ENCODE results near the gene PTPRR.

The PTPRR gene

DNA sequence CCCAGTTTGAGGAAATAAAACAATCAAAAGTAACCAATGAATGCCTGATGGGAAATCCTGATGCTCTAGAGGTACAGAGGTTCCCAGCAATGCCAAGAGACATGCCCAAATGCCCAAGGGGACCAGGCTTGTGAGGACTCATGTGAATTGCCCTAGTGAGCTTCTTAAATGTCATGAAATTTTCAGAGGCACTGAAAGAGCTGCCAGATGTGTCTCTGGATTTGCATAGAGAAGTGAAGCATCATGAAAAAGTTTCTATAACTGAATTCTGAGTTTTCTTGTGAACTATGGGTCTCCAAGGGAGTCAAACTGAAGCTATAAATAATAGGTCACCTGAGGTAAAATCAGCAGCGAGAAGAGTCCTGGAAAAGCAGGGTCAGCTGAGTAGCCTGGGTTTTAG is 9.9 kb downstream of the PTPRR start:
- H3K36me3 ChIP-seq (ENCODE audit: insufficient read depth, insufficient read length, low read length): no peaks in the 10 kb centered on the region
- H3K9me3 ChIP-seq (ENCODE audit: insufficient read depth, low read length): no peaks in the 10 kb centered on the region
- no peak overlapping the region for H3K4me3 ChIP-seq (ENCODE audit: insufficient read length, low read depth)
- H3K9ac ChIP-seq (ENCODE audit: insufficient read length, low read depth): no peak overlapping the region
- TF ChIP-seq YY1 (IDR thresholded peaks at IDR 0.05; ENCODE audit: insufficient read depth, insufficient read length) (no peak), ZNF274 (IDR thresholded peaks at IDR 0.05; ENCODE audit: low read depth, low read length) (no peak)
- DNase-seq (ENCODE audit: low read depth, low spot score): no peak
- H3K4me1 ChIP-seq (ENCODE audit: insufficient read depth, insufficient read length): no peaks in the 10 kb centered on the region
- H3K27me3 ChIP-seq (ENCODE audit: insufficient read depth, insufficient read length): no peaks in the 10 kb centered on the region

DNA sequence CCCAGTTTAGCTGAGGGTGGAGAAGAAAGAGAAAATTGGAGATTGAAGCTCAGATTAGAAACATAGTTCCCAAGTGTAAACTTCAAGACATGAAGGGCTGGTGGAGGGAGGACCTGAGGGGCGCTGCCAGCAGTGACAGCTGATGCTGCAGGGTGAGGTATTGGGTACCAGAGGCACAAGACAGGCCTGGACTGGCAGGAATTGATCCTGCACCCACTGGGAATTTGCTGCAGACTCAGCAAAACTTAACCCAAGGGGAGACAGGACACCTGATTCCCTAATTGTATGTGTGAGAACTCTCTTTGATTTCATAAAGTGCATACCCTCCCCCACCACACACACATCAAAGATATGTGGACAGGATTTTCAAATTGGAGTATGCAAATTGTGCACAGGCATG is 11.6 kb downstream of the PTPRR start:
- no peak overlapping the region for H3K9ac ChIP-seq (ENCODE audit: insufficient read length, low read depth)
- H3K27me3 ChIP-seq (ENCODE audit: insufficient read depth, insufficient read length): no peaks in the 10 kb centered on the region
- H3K36me3 ChIP-seq (ENCODE audit: insufficient read depth, insufficient read length, low read length): no peaks in the 10 kb centered on the region
- H3K4me3 ChIP-seq (ENCODE audit: insufficient read length, low read depth): no peak overlapping the region
- DNase-seq (ENCODE audit: low read depth, low spot score): no peak
- no peaks in the 10 kb centered on the region for H3K9me3 ChIP-seq (ENCODE audit: insufficient read depth, low read length)
- no peak for TF ChIP-seq ZNF274 (IDR thresholded peaks at IDR 0.05; ENCODE audit: low read depth, low read length)
- TF ChIP-seq SUZ12 (IDR thresholded peaks at IDR 0.05; ENCODE audit: extremely low read depth, insufficient read depth, insufficient read length): no peak
- TF ChIP-seq YY1 (IDR thresholded peaks at IDR 0.05; ENCODE audit: insufficient read depth, insufficient read length): no peak
- H3K4me1 ChIP-seq (ENCODE audit: insufficient read depth, insufficient read length): no peaks in the 10 kb centered on the region

DNA sequence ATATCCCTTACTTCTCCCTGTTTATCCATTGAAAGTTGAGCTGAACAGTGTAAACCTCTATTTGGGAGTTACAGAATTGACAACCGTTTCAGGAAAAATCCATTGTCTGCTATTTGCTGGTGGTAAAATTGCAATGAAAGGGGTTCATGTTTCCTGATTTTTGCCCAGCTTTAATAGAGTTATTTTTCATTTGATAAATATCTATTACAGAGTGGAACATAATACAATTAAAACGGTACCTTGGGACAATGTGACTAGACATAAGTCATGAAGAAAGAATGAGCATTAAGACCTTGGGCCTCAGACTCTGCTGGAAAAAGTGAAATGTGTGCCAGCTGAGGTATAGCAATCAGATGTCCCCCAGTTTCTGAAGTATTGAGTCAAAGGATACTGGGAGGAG is 13.1 kb downstream of the PTPRR start:
- Histone ChIP-seq H3K36me3 (ENCODE audit: insufficient read depth, insufficient read length, low read length) (no peaks in the 10 kb centered on the region), H3K4me3 (ENCODE audit: insufficient read length, low read depth) (no peak overlapping the region), H3K9me3 (ENCODE audit: insufficient read depth, low read length) (no peaks in the 10 kb centered on the region), H3K4me1 (ENCODE audit: insufficient read depth, insufficient read length) (no peaks in the 10 kb centered on the region), H3K9ac (ENCODE audit: insufficient read length, low read depth) (no peak overlapping the region), H3K27me3 (ENCODE audit: insufficient read depth, insufficient read length) (no peaks in the 10 kb centered on the region)
- no peak for DNase-seq (ENCODE audit: low read depth, low spot score)
- TF ChIP-seq ZNF274 (IDR thresholded peaks at IDR 0.05; ENCODE audit: low read depth, low read length): no peak
- no peak for TF ChIP-seq SUZ12 (IDR thresholded peaks at IDR 0.05; ENCODE audit: extremely low read depth, insufficient read depth, insufficient read length)
- no peak for TF ChIP-seq YY1 (IDR thresholded peaks at IDR 0.05; ENCODE audit: insufficient read depth, insufficient read length)

DNA sequence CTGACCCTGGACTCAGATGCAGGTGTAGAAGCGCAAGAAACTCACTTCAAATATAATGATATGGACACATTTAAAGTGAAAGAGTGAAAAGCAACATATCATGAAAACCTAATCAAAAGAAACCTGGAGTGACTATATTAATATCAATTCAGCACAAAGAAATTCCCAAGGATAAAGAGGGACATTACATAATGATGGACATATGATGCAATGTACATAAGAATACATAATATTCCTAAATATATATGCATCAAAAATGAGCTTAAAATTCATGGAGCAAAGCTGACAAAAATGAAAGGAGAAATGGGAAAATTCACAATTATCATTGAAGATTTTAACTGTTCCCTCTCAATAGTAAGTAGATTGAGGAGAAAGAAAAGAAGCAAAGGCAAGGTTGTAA is 24.6 kb downstream of the PTPRR start:
- H3K9me3 ChIP-seq (ENCODE audit: insufficient read depth, low read length): no peaks in the 10 kb centered on the region
- H3K4me1 ChIP-seq (ENCODE audit: insufficient read depth, insufficient read length): no peaks in the 10 kb centered on the region
- no peak for TF ChIP-seq SUZ12 (IDR thresholded peaks at IDR 0.05; ENCODE audit: extremely low read depth, insufficient read depth, insufficient read length)
- TF ChIP-seq YY1 (IDR thresholded peaks at IDR 0.05; ENCODE audit: insufficient read depth, insufficient read length): no peak
- no peak for TF ChIP-seq ZNF274 (IDR thresholded peaks at IDR 0.05; ENCODE audit: low read depth, low read length)
- no peaks in the 10 kb centered on the region for H3K27me3 ChIP-seq (ENCODE audit: insufficient read depth, insufficient read length)
- no peak overlapping the region for H3K4me3 ChIP-seq (ENCODE audit: insufficient read length, low read depth)
- no peak overlapping the region for H3K9ac ChIP-seq (ENCODE audit: insufficient read length, low read depth)
- H3K36me3 ChIP-seq (ENCODE audit: insufficient read depth, insufficient read length, low read length): no peaks in the 10 kb centered on the region
- no peak for DNase-seq (ENCODE audit: low read depth, low spot score)

DNA sequence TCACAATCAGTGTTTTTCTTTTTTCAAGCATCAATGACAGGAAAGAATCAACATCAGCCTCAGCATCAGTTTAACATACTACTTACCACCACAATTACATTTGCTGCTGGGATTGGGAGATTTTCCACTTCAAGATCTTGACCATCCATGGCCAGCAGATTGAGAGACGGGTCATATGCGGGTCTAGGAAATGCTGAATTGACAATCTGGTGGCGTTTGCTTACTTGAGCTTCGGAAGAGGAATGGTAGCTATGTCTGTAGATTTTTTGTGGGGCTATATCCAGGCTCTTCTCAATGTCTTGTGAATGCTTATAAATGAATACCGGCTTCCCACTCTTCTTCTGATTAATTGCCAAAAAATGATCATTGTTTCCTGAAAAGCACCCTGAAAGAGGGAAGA is 27.9 kb downstream of the PTPRR start:
- no peaks in the 10 kb centered on the region for H3K4me1 ChIP-seq (ENCODE audit: insufficient read depth, insufficient read length)
- no peak overlapping the region for H3K9ac ChIP-seq (ENCODE audit: insufficient read length, low read depth)
- no peaks in the 10 kb centered on the region for H3K27me3 ChIP-seq (ENCODE audit: insufficient read depth, insufficient read length)
- TF ChIP-seq YY1 (IDR thresholded peaks at IDR 0.05; ENCODE audit: insufficient read depth, insufficient read length): no peak
- TF ChIP-seq SUZ12 (IDR thresholded peaks at IDR 0.05; ENCODE audit: extremely low read depth, insufficient read depth, insufficient read length): no peak
- TF ChIP-seq ZNF274 (IDR thresholded peaks at IDR 0.05; ENCODE audit: low read depth, low read length): no peak
- H3K9me3 ChIP-seq (ENCODE audit: insufficient read depth, low read length): no peaks in the 10 kb centered on the region
- no peak for DNase-seq (ENCODE audit: low read depth, low spot score)
- no peak overlapping the region for H3K4me3 ChIP-seq (ENCODE audit: insufficient read length, low read depth)
- H3K36me3 ChIP-seq (ENCODE audit: insufficient read depth, insufficient read length, low read length): no peaks in the 10 kb centered on the region

DNA sequence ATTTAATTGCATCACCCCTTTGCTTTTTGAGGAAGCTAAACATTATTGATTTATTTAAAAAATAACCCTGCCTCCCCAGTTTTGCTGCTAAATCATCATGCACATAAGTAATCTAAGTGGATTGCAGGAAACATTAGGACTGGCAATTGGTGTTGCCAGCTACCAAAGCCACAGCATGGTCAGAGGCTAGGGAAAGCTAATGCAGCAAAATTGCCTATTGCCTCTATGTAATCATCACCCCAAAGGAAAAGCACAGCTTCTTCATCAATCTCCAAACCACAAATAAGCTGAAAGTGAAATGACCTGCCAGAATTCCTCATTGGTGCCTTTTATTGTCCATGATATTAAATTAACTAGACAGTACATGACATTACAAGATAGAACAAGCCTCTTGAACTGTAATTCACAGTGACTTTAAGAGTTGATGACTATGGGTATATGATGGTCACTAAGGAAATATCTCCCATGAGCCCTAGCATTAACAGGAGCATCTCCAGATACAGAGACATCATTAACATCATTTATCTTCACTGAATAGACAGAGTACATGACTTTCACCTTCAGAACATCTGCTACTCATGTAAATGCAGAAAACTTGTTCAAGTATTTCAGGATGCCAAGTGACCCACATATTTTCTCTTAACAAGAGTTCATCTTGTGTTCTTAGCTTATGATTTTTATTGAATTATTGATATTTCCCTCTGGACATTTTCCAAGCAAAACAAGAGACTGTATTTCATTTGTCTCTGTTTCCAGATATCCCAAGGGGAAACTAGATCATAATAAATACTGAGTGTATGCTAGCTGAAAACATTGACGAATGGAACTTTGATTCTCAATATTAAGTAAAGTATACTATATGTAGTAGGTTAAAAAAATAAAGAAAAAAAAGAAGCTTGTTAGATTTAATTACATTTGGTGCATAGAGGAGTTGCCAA is 29.4 kb downstream of the PTPRR start:
- no peak overlapping the region for H3K9ac ChIP-seq (ENCODE audit: insufficient read length, low read depth)
- no peak for DNase-seq (ENCODE audit: low read depth, low spot score)
- no peaks in the 10 kb centered on the region for H3K4me1 ChIP-seq (ENCODE audit: insufficient read depth, insufficient read length)
- H3K36me3 ChIP-seq (ENCODE audit: insufficient read depth, insufficient read length, low read length): no peaks in the 10 kb centered on the region
- no peaks in the 10 kb centered on the region for H3K9me3 ChIP-seq (ENCODE audit: insufficient read depth, low read length)
- no peaks in the 10 kb centered on the region for H3K27me3 ChIP-seq (ENCODE audit: insufficient read depth, insufficient read length)
- TF ChIP-seq YY1 (IDR thresholded peaks at IDR 0.05; ENCODE audit: insufficient read depth, insufficient read length) (no peak), SUZ12 (IDR thresholded peaks at IDR 0.05; ENCODE audit: extremely low read depth, insufficient read depth, insufficient read length) (no peak), ZNF274 (IDR thresholded peaks at IDR 0.05; ENCODE audit: low read depth, low read length) (no peak)
- H3K4me3 ChIP-seq (ENCODE audit: insufficient read length, low read depth): no peak overlapping the region

DNA sequence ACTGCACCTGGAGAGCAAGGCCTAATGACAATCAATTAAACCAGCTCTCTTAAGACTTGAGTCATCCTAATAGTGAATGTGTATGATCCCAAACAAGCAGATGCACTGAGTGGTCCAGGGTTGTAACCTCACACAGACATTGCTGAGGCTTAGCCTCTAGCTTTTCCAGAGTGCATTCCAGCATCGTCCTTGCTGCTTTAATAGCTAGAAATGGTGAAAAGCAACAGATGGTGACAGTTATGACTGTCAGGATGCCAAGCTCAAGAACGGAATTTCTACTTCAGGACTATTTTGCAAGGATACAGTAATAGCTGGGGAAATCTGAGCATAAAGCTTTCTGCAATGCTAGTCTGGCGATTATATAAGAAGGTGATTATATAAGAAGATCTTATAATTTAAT is 34.6 kb downstream of the PTPRR start:
- no peaks in the 10 kb centered on the region for H3K36me3 ChIP-seq (ENCODE audit: insufficient read depth, insufficient read length, low read length)
- no peak overlapping the region for H3K9ac ChIP-seq (ENCODE audit: insufficient read length, low read depth)
- DNase-seq (ENCODE audit: low read depth, low spot score): no peak
- H3K27me3 ChIP-seq (ENCODE audit: insufficient read depth, insufficient read length): no peaks in the 10 kb centered on the region
- H3K9me3 ChIP-seq (ENCODE audit: insufficient read depth, low read length): no peaks in the 10 kb centered on the region
- no peaks in the 10 kb centered on the region for H3K4me1 ChIP-seq (ENCODE audit: insufficient read depth, insufficient read length)
- no peak overlapping the region for H3K4me3 ChIP-seq (ENCODE audit: insufficient read length, low read depth)
- no peak for TF ChIP-seq ZNF274 (IDR thresholded peaks at IDR 0.05; ENCODE audit: low read depth, low read length)

All from NT2/D1 (cell line).